WTC11 (cell line): ENCODE measurements around the gene COL2A1. TPM values are rescaled to one million over a fixed set of nuclear protein-coding genes. Genes with fewer than 3 reads are reported as not detected.

ENCODE experiments used
- ATAC-seq: fragments of 200-7000 bp; cut with Tn5 transposase; 2 replicates; pipeline ENCODE4 v1.10.0; 2021; ENCODE audit warnings: mild to moderate bottlenecking, moderate library complexity
- CTCF ChIA-PET: fragments of 300-600 bp; sonication (Branson Sonifier 250); formaldehyde crosslinking; loops from one replicate; lab custom pipeline; 2021; ENCODE audit warnings: antibody characterized with exemption; lab: Charles Lee
- POLR2A ChIA-PET: fragments of 350-600 bp; sonication (Branson Sonifier 250); formaldehyde crosslinking; loops from one replicate; lab custom pipeline; 2021; ENCODE audit warnings: antibody characterized with exemption; lab: Charles Lee
- DNase-seq: peaks from one replicate; pipeline ENCODE4 v3.0.0; 2021; ENCODE audit warnings: low spot score
- H3K27ac Mint-ChIP-seq: 2 replicates; pipeline ENCODE4 v1.8.0; 2021; ENCODE audit warnings: mixed read lengths
- H3K27me3 Mint-ChIP-seq: 2 replicates; pipeline ENCODE4 v1.8.0; 2021; ENCODE audit warnings: low read depth, mild to moderate bottlenecking, moderate library complexity, mixed read lengths
- H3K36me3 Mint-ChIP-seq: 2 replicates; pipeline ENCODE4 v1.8.0; 2021; ENCODE audit warnings: mixed read lengths
- H3K4me1 Mint-ChIP-seq: 2 replicates; pipeline ENCODE4 v1.8.0; 2022; ENCODE audit warnings: mixed read lengths
- H3K4me3 Mint-ChIP-seq: 2 replicates; pipeline ENCODE4 v1.8.0; 2021; ENCODE audit warnings: mild to moderate bottlenecking, moderate library complexity, mixed read lengths
- H3K9me3 Mint-ChIP-seq: 2 replicates; pipeline ENCODE4 v1.8.0; 2021; ENCODE audit warnings: mixed read lengths
- ATF3 ChIP-seq: sonication (generic); formaldehyde crosslinking; conservative IDR thresholded peaks from 2 replicates; pipeline ENCODE4 v1.8.1; 2022; ENCODE audit warnings: mild to moderate bottlenecking, missing genetic modification reagents
- CDX4 ChIP-seq: fragments of 250-450 bp; sonication (Bioruptor Pico); IDR thresholded peaks from 2 replicates; pipeline ENCODE4 v1.9.0; 2021; ENCODE audit warnings: moderate library complexity, mild to moderate bottlenecking, inconsistent platforms, borderline replicate concordance
- E2F4 ChIP-seq: sonication (generic); formaldehyde crosslinking; IDR thresholded peaks from 2 replicates; pipeline ENCODE4 v1.8.1; 2022; ENCODE audit warnings: low read depth, mild to moderate bottlenecking, moderate library complexity, missing genetic modification reagents, borderline replicate concordance
- ETV6 ChIP-seq: sonication (generic); formaldehyde crosslinking; IDR thresholded peaks from 2 replicates; pipeline ENCODE4 v1.8.1; 2022; ENCODE audit warnings: mild to moderate bottlenecking, missing genetic modification reagents
- FOXP4 ChIP-seq: sonication (generic); formaldehyde crosslinking; IDR thresholded peaks from 2 replicates; pipeline ENCODE4 v1.8.0; 2022; ENCODE audit warnings: mild to moderate bottlenecking, missing genetic modification reagents
- GRHL2 ChIP-seq: fragments of 250-450 bp; sonication (Bioruptor Pico); IDR thresholded peaks from 2 replicates; pipeline ENCODE4 v1.8.0; 2022; ENCODE audit warnings: mild to moderate bottlenecking, moderate library complexity; ENCODE audit not compliant: insufficient replicate concordance, severe bottlenecking
- HMGXB4 ChIP-seq: sonication (generic); formaldehyde crosslinking; IDR thresholded peaks from 2 replicates; pipeline ENCODE4 v1.8.1; 2023; ENCODE audit warnings: mild to moderate bottlenecking, moderate library complexity, missing genetic modification reagents
- MAX ChIP-seq: sonication (generic); formaldehyde crosslinking; IDR thresholded peaks from 2 replicates; pipeline ENCODE4 v1.8.0; 2022; ENCODE audit warnings: mild to moderate bottlenecking, missing genetic modification reagents
- MLX ChIP-seq: sonication (generic); formaldehyde crosslinking; IDR thresholded peaks from 2 replicates; pipeline ENCODE4 v1.8.1; 2023; ENCODE audit warnings: mild to moderate bottlenecking, missing genetic modification reagents, moderate library complexity
- NFATC4 ChIP-seq: fragments of 250-450 bp; sonication (Bioruptor Pico); IDR thresholded peaks from 2 replicates; pipeline ENCODE4 v1.9.0; 2021; ENCODE audit warnings: mild to moderate bottlenecking
- NFYB ChIP-seq: sonication (generic); formaldehyde crosslinking; conservative IDR thresholded peaks from 2 replicates; pipeline ENCODE4 v1.8.0; 2022; ENCODE audit warnings: low read depth, missing genetic modification reagents
- OVOL2 ChIP-seq: fragments of 250-450 bp; sonication (Bioruptor Pico); IDR thresholded peaks from 2 replicates; pipeline ENCODE4 v1.9.0; 2021; ENCODE audit warnings: mild to moderate bottlenecking, borderline replicate concordance
- SMAD3 ChIP-seq: sonication (generic); formaldehyde crosslinking; IDR thresholded peaks from 2 replicates; pipeline ENCODE4 v1.8.0; 2022; ENCODE audit warnings: missing genetic modification reagents, mild to moderate bottlenecking, borderline replicate concordance
- SP1 ChIP-seq: sonication (generic); formaldehyde crosslinking; conservative IDR thresholded peaks from 2 replicates; pipeline ENCODE4 v1.8.1; 2022; ENCODE audit warnings: missing genetic modification reagents
- TCF7 ChIP-seq: sonication (generic); formaldehyde crosslinking; IDR thresholded peaks from 2 replicates; pipeline ENCODE4 v1.8.0; 2022; ENCODE audit warnings: mild to moderate bottlenecking, low read depth, missing genetic modification reagents, moderate library complexity
- TEAD4 ChIP-seq: sonication (generic); formaldehyde crosslinking; IDR thresholded peaks from 2 replicates; pipeline ENCODE4 v1.8.0; 2022; ENCODE audit warnings: mild to moderate bottlenecking, missing genetic modification reagents
- ZBTB21 ChIP-seq: sonication (generic); formaldehyde crosslinking; IDR thresholded peaks from 2 replicates; pipeline ENCODE4 v1.8.1; 2023; ENCODE audit warnings: mild to moderate bottlenecking, missing genetic modification reagents, borderline replicate concordance
- ZMAT4 ChIP-seq: fragments of 250-450 bp; sonication (Bioruptor Pico); IDR thresholded peaks from 2 replicates; pipeline ENCODE4 v1.9.0; 2021; ENCODE audit warnings: mild to moderate bottlenecking
- ZNF121 ChIP-seq: sonication (generic); formaldehyde crosslinking; IDR thresholded peaks from 2 replicates; pipeline ENCODE4 v1.8.0; 2023; ENCODE audit warnings: missing genetic modification reagents
- ZNF232 ChIP-seq: sonication (generic); formaldehyde crosslinking; IDR thresholded peaks from 2 replicates; pipeline ENCODE4 v1.8.0; 2022; ENCODE audit warnings: mild to moderate bottlenecking, missing genetic modification reagents
- ZNF281 ChIP-seq: sonication (generic); formaldehyde crosslinking; IDR thresholded peaks from 2 replicates; pipeline ENCODE4 v1.8.0; 2023; ENCODE audit warnings: mild to moderate bottlenecking, missing genetic modification reagents
- ZNF317 ChIP-seq: sonication (generic); formaldehyde crosslinking; IDR thresholded peaks from 2 replicates; pipeline ENCODE4 v1.8.1; 2023; ENCODE audit warnings: low read depth, mild to moderate bottlenecking, moderate library complexity, missing genetic modification reagents, borderline replicate concordance
- ZNF416 ChIP-seq: fragments of 250-450 bp; sonication (Bioruptor Pico); IDR thresholded peaks from 2 replicates; pipeline ENCODE4 v1.9.0; 2021; ENCODE audit warnings: mild to moderate bottlenecking, inconsistent platforms
- ZNF671 ChIP-seq: fragments of 250-450 bp; sonication (Bioruptor Pico); IDR thresholded peaks from 2 replicates; pipeline ENCODE4 v1.8.0; 2021; ENCODE audit warnings: mild to moderate bottlenecking
- total RNA-seq: library from RNA; stranded (reverse); gene quantifications from 3 replicates; pipeline ENCODE4 v1.2.3, GENCODE V29; 2021

Gene COL2A1
- total RNA-seq, 1 experiment from 2014 or later, result 20.9 TPM

- Mint-ChIP-seq H3K4me1 (no peaks in the 10 kb centered on the region), H3K36me3 (no peaks in the 10 kb centered on the region), H3K4me3 (no peak overlapping the region), H3K27me3 (peaks cover 100% of the 10 kb centered on the region), H3K27ac (no peak overlapping the region), H3K9me3 (no peaks in the 10 kb centered on the region)
- ChIA-PET CTCF (no interaction called here), POLR2A (no interaction called here)
- DNase-seq, result no peak
- TF ChIP-seq ZNF416, result no peak
- no peak for TF ChIP-seq ZNF121
- no peak for TF ChIP-seq OVOL2
- no peak for TF ChIP-seq E2F4 (CRISPR knock-in tag)
- TF ChIP-seq MLX (CRISPR knock-in tag), result no peak
- TF ChIP-seq TCF7, result no peak
- TF ChIP-seq ZNF317 (CRISPR knock-in tag), result no peak
- no peak for TF ChIP-seq SP1 (CRISPR knock-in tag)
- no peak for TF ChIP-seq HMGXB4 (CRISPR knock-in tag)
- TF ChIP-seq FOXP4 (CRISPR knock-in tag), result no peak
- TF ChIP-seq SMAD3 (CRISPR knock-in tag), result no peak
- TF ChIP-seq CDX4, result no peak
- TF ChIP-seq ATF3 (CRISPR knock-in tag), result no peak
- ATAC-seq, result no peak
These were observed 10.9 kb upstream of the COL2A1 start for GRCh38 chr12:48015129-48015528.

- Mint-ChIP-seq H3K27me3 (peaks cover 100% of the 10 kb centered on the region), H3K4me1 (no peaks in the 10 kb centered on the region), H3K9me3 (no peaks in the 10 kb centered on the region), H3K36me3 (no peaks in the 10 kb centered on the region), H3K27ac (no peak overlapping the region), H3K4me3 (no peak overlapping the region)
- ChIA-PET POLR2A (no interaction called here), CTCF (no interaction called here)
- no peak for DNase-seq
- ATAC-seq, result no peak
- TF ChIP-seq ZNF121, result no peak
- no peak for TF ChIP-seq ZNF671 (CRISPR knock-in tag)
These were observed 9.0 kb upstream of the COL2A1 start for GRCh38 chr12:48013287-48013686.

- ATAC-seq (no peak), DNase-seq (no peak)
- ChIA-PET CTCF (no interaction called here), POLR2A (no interaction called here)
- Mint-ChIP-seq H3K9me3 (no peaks in the 10 kb centered on the region), H3K4me1 (no peaks in the 10 kb centered on the region), H3K27me3 (peaks cover 100% of the 10 kb centered on the region), H3K36me3 (no peaks in the 10 kb centered on the region), H3K4me3 (no peak overlapping the region), H3K27ac (no peak overlapping the region)
- TF ChIP-seq ETV6 (CRISPR knock-in tag) (no peak), NFATC4 (CRISPR knock-in tag) (no peak), ZMAT4 (CRISPR knock-in tag) (no peak), NFYB (CRISPR knock-in tag) (no peak), GRHL2 (CRISPR knock-in tag) (no peak), TEAD4 (CRISPR knock-in tag) (no peak), MAX (no peak), TCF7 (no peak), ZNF281 (CRISPR knock-in tag) (no peak), ZNF232 (CRISPR knock-in tag) (no peak), ZBTB21 (CRISPR knock-in tag) (no peak)
These were observed 7.8 kb upstream of the COL2A1 start for GRCh38 chr12:48012070-48012469.
